Fibroblast of skin of right quadriceps (primary cell): ENCODE data around the gene NPC1.
"Not testable (repeated sequence)": the region's sequence is repeated elsewhere in the genome, so short reads cannot be mapped to it uniquely, and the experiment has no call there.

Experiments
- DNase-seq: peaks from one replicate; pipeline ENCODE4 v3.0.0-alpha.2; 2013

NPC1 gene

DNA sequence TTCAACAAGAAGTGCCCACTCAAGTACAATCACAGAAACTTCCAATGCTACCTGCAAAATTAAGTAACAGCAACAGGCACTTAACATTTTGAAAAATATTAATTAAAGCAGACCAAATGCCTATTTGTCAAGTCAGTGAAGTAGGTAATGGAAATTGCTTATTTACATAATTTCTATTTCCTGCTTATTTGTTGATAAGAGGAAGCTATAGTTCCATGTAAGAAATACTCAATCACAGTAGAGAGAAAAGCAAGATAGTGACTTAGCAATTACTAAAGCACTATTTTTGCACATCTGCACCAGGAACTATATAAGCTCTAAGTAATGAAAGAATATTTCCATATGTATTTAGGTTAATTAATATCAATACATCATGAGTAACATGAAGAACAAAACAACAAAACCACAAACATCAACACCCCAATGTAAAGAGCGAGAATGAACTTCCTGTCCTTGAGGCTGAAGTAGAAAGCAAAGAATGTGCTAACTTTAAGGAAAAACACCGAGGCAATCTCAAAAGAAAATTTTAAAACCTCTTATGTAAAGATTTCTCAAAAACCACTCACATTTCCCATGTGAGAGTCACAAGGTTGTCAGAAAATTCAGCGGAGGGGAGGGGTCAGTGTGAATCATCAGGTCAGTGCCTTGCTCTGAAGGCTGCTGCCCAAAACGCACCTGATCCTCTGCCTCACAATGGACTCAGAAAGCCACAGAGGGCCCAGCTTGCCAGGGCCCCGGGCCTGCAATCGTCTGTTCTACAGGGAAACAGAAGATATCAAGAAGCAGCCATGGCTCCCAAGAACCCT lies 12.5 kb downstream of the NPC1 start:
- peak; percentile 31 for DNase-seq

GRCh38 chr18:23573020-23573419 lies 13.3 kb downstream of the NPC1 start:
- DNase-seq, result no peak

DNA sequence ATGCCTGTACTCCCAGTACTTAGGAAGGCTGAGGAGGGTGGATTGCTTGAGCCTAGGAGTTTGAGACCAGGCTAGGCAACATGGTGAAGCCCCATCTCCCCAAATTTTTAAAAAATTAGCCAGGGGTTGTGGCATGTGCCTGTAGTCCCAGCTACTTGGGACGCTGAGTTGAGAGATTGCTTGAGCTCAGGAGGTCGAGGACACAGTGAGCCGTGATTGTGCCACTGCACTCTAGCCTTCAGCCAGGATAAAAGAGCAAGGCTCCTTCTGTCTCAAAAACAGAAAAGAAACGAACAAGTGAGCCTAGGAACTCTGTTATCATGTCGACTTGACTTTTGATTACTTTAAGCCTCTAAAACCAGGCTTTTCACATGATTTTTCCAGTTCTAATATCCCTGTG lies 13.7 kb downstream of the NPC1 start:
- DNase-seq, result no peak

- no peak for DNase-seq
Observed at GRCh38 chr18:23572012-23572411, 14.3 kb downstream of the NPC1 start.

DNA sequence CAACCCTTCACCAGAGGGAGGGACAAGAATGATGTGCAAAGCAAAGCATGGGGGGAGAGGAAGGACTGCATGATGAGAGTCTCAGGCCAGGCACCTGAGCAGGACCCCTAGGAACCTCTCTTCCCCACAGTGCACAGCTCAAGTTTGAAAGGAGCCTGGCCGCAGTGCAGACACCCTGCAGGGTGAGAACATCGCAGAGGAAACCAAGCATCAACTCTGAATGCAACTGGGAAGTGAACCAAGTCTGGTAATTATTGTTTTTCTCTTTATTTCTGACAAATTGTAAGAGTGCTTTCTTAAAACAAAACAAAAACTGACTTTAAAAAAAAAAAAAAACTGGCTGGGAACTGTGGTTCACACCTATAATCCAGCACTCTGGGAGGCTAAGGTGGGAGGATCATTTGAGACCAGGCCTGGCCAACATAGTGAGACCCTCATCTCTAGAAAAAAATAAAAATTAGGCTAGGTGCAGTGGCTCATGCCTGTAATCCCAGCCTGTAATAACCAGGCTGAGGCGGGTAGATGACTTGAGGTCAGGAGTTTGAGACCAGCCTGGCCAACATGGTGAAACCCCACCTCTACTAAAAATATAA lies 15.3 kb downstream of the NPC1 start:
- DNase-seq, result no peak

DNA sequence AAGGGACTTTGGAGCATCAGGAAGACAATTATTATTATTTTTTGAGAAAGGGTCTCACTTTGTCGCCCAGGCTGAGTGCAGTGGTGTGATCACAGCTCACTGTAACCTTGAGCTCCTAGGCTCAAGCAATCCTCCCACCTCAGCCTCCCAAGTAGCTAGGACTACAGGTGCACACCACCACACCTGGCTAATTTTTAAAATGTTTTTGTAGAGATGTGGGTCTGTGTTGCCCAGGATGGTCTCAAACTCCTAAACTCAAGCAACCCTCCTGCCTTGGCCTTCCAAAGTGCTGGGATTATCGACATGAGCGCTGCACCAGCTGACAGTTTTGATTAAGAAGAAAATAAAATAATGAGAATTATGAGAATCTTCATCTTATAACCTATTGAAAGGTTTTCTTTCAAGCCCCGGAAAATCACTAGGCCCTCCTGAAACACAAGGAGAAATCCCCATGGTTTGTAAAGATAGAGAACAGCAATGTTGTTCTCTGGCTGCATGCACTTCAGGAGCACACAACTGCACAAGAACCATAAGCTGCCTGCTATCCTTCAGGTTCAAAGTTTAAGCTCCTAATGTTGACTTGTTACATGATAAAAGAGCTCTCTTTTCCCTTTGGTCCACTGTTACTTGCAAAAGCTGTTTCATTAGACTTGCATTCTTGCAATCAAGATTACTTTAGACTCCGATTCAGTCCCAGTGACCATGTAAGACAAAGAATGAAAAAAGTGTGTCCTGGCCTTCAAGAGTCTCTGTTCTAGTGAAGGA lies 16.8 kb downstream of the NPC1 start:
- DNase-seq, result no peak

DNA sequence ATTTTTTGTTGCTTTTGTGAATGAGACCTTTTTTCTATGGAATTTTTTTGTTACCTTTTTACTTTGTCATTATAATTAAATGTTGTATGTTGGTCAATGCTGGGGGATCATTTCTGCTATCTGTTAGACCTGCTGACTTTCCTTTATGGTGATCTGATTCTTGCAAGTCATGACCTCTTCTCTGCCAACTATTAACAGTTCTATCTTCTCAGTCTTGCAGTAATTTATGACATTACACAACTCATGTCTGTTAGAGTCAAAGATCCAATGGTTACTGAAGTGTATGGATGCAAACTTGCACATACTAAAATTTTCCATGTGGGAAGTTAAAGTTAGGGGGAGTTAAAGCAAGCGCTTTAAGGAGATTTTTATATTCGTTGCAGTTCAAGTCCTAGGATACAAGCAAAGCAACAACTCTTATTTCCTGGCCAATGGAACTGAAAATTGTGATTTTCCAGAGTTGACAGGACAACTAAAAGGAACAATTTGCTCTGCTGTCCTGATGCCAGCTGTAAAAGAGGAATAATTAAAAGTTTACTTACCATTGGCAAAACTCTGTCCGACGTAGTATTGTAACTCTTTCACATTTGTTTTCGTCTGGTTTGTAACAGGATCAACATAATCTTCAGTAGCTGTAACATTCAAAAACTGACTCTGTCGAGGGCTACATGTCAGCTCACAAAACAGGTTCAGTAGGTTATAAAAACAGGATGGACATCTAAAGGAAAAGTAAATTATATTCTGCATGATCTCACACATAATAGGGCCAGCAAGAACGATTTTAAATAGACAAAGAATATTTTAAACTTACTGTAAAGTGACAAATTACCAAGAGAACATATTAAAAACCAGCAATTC lies 17.8 kb downstream of the NPC1 start:
- DNase-seq, result no peak

DNA sequence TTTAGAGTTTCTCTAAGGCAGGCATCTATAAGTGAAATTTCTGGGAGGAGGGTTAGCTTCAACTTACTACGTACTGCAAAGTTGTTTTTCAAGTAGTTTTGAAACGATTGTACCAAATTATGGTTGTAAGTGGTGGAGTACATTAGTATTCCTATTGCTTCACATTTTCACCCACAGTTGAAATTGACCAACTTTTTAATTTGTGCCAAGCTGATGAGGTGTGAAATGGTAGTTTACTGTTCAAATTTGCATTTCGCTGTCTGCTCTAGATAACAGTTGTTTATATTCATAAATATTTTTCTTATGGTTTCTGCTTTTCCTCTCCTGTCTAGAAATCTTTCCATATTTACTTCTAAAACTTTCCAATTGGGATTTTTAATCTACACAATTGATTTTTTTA lies 18.6 kb downstream of the NPC1 start:
- no peak for DNase-seq

DNA sequence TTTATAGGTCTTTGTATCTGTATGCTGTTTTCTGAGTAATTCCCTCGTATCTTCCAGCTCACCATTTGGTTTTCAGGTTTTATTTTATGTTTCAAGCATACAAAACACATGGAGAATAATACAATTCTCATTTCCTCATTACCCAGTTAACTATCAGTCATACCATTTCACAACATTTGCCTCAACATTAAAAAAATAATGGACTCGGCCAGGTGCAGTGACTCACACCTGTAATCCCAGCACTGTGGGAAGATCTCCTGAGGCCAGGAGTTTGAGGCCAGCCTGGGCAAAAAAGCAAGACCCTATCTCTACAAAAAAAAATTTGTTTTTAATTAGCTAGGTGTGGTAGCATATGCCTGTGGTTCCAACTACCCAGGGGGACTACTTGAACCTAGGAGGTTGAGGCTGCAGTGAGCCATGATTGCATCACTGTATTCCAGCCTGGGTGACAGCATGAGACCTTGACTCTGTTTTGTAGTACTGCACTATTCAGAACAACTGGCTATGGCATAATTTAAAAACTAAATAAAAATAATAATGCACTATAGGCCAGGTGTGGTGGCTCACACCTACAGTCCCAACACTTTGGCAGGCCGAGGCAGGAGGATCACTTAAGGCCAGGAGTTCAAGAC lies 20.3 kb downstream of the NPC1 start:
- DNase-seq, result no peak

DNA sequence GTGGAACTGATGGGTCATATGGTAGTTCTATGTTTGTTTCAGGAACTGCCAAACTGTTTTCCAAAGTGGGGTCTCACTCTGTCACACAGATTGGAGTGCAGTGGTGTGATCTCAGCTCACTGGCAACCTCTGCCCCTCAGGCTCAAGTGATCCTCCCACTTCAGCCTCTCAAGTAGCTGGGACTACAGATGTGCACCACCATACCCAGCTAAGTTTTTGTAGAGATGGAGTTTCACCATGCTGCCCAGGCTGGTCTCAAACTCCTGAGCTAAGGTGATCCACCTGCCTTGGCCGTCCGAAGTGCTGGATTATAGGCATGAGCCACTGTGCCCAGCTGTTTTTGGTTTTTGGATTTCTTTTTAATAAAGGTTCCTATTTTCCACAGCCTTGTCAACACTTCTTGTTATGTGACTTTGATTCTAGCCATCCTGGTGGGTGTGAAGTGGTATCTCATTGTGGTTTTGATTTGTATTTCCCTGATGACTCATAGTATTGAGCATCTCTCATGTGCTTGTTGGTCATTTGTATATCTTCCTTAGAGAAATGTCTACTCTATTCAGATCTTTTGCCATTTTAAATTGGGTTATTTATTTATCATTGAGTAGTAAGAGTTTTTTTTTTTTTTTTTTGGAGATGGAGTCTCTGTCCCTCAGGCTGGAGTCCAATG lies 22.8 kb downstream of the NPC1 start:
- peak; percentile 60 for DNase-seq

- DNase-seq, result no peak
Observed at GRCh38 chr18:23560186-23560585, 26.1 kb downstream of the NPC1 start.

DNA sequence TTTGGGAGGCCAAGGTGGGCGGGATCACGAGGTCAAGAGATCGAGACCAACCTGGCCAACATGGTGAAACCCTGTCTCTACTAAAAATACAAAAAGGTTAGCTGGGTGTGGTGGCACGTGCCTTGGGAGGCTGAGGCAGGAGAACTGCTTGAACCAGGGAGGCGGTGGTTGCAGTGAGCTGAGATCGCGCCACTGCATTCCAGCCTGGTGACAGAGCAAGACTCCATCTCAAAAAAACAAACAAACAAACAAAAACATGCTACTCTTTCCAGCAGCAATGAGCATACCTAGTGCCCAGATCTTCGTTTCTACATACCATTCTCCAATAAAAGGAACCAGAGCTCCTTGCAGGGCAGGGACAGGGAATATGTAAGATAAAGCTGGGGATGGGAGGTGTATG lies 28.8 kb downstream of the NPC1 start:
- DNase-seq, result not testable (repeated sequence)

DNA sequence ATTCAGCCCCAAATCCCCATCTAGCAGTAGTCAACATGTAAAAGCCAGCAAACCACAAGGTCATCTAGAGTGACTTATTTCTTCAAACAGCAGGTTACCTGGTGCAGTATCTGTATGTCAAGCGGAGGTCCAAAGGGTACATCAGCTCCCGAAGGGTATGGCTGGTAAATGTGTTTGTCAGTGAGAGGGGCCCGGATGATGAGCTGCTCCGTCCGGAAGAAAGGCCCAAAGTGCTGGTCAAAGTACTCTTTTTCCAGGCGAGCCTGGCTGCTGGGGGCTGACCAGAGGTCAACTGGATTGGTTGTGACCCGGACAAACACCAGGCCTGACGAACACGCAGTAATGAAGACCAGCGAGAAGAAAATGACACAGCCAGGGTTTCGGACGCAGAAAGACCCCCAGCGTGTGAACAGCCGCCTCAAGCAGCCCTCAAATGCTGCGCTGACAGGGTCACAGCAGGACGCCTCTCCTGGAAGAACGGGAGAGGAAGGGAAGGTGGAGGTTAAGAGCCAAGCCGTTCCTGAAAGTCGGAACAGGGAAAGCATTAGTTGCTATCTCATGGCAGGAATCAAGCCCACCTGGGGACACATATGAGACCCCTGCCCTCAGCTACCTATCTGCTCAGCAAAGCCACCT lies 30.0 kb downstream of the NPC1 start:
- no peak for DNase-seq

DNA sequence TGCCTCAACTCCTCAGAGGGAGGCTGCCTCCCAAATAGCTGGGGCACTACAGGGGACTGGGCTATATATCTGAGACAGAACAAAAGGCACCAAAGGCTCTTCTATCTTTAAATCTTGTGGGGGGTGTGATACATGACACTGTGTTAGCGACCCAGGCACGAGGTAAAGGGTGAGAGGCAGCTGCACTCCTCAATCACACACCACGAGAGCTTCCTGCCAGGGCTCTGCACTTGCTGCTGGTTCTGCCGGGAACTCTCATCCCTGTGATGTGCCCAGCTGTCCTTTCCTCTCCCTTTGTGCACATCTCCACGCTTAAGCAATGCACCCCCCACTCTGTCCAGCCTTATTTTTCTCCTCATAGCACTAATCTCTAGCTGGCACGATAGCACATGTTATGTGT lies 32.4 kb downstream of the NPC1 start:
- no peak for DNase-seq

DNA sequence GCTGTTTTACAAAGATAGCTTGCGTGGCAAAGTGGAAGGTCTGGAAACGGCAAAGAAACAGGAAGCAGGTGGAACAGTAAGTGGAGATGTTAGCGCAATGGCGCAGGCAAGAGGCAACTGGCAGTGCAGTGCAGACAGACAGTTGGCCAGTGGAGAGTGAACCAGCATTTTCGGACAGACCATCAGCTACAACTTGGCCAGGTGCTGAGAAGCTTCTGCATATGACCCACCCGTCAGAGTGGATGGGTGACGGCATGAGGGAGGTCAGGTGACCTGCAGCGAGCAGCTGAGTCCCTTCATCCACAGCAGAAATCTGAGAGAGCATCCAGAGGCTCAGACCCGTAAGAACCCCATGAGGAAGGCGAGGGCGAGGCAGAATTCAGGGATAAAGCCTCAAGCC lies 33.8 kb downstream of the NPC1 start:
- DNase-seq, result no peak

GRCh38 chr18:23551978-23552377 lies 34.3 kb downstream of the NPC1 start:
- DNase-seq, result no peak

GRCh38 chr18:23550898-23551297 lies 35.4 kb downstream of the NPC1 start:
- no peak for DNase-seq

DNA sequence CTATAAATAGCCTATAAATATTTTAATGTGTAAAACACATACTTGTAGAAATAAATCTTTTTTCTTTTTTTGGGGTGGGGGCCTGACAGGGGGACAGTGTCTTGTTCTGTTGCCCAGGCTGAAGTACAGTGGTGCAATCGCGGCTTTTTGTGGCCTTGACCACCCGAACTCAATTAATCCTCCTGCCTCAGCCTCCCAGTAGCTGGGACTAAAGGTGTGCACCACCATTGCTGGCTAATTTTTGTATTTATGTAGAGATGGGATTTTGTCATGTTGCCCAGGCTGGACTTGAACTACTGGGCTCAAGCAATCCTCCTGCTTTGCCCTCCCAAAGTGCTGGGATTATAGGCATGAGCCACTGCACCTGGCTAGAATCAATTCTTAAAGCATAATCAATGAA lies 37.6 kb downstream of the NPC1 start:
- DNase-seq, result no peak

GRCh38 chr18:23548275-23548674 lies 38.0 kb downstream of the NPC1 start:
- no peak for DNase-seq

DNA sequence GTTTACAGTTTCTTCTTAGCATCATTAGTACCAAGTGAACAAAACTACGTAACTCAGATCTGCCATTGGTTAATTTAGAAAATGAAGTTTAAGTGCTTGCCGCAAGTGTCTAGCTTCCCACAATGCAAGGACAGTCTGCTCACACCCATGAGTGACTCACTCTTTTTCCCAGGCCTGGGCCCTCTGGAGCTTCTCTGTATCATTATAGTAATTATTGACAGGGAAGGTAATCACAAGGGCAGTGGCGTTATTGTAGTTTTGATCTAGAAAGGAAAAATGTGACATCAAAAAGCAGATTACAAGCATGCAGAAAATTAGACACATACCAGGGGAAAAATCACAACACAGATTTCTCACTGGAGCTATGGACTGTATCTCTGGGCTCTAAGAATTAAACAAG lies 38.5 kb downstream of the NPC1 start:
- DNase-seq, result peak; percentile 31

- DNase-seq, result no peak
Observed at GRCh38 chr18:23547306-23547705, 39.0 kb downstream of the NPC1 start.
